ENCODE results near the gene CCDC127.

- TF ChIP-seq CTCF (IDR thresholded peaks at IDR 0.05; ENCODE audit: insufficient read depth, low read depth, low read length): no peak
- no peak for TF ChIP-seq EZH2 (IDR thresholded peaks at IDR 0.05; ENCODE audit: insufficient read depth, low read length)
Observed at GRCh38 chr5:203246-203930, 14.6 kb downstream of the CCDC127 start.
